IPS-15b (cell line): ENCODE results near the gene RPS6KA5.
A peak's percentile ranks its signal among the peaks of the same experiment; 100 is the strongest.
"Not testable (repeated sequence)": the region's sequence is repeated elsewhere in the genome, so short reads cannot be mapped to it uniquely, and the experiment has no call there.

Source experiments
- H3K27me3 ChIP-seq: one replicate; pipeline ENCODE4 v1.6.1; 2013; ENCODE audit warnings: low read length; ENCODE audit not compliant: control insufficient read depth, insufficient read depth
- H3K36me3 ChIP-seq: one replicate; pipeline ENCODE4 v1.6.1; 2013; ENCODE audit warnings: low read length; ENCODE audit not compliant: control insufficient read depth, insufficient read depth
- H3K4me1 ChIP-seq: one replicate; pipeline ENCODE4 v1.6.1; 2013; ENCODE audit warnings: mild to moderate bottlenecking, low read length; ENCODE audit not compliant: control insufficient read depth, insufficient read depth
- H3K4me3 ChIP-seq: one replicate; pipeline ENCODE4 v1.5.1; 2013; ENCODE audit warnings: low read depth, low read length
- H3K9ac ChIP-seq: one replicate; pipeline ENCODE4 v1.6.1; 2013; ENCODE audit warnings: low read depth, mild to moderate bottlenecking, low read length
- H3K9me3 ChIP-seq: one replicate; pipeline ENCODE4 v1.6.1; 2013; ENCODE audit warnings: mild to moderate bottlenecking, low read length; ENCODE audit not compliant: control insufficient read depth, insufficient read depth

The RPS6KA5 gene

GRCh38 chr14:90837355-90837754 lies 223.1 kb downstream of the RPS6KA5 start:
- Histone ChIP-seq H3K9ac (no peak overlapping the region), H3K9me3 (no peaks in the 10 kb centered on the region), H3K4me3 (no peak overlapping the region), H3K4me1 (no peaks in the 10 kb centered on the region), H3K27me3 (no peaks in the 10 kb centered on the region), H3K36me3 (no peaks in the 10 kb centered on the region)

GRCh38 chr14:90836692-90837063 lies 223.8 kb downstream of the RPS6KA5 start:
- H3K27me3 ChIP-seq, result no peaks in the 10 kb centered on the region
- H3K9ac ChIP-seq, result no peak overlapping the region
- no peak overlapping the region for H3K4me3 ChIP-seq
- H3K9me3 ChIP-seq, result no peaks in the 10 kb centered on the region
- H3K4me1 ChIP-seq, result no peaks in the 10 kb centered on the region
- no peaks in the 10 kb centered on the region for H3K36me3 ChIP-seq

GRCh38 chr14:90831821-90832220 lies 228.6 kb downstream of the RPS6KA5 start:
- H3K36me3 ChIP-seq, result no peaks in the 10 kb centered on the region
- H3K9ac ChIP-seq, result no peak overlapping the region
- H3K9me3 ChIP-seq, result no peaks in the 10 kb centered on the region
- H3K4me1 ChIP-seq, result peaks cover 4% of the 10 kb centered on the region
- no peak overlapping the region for H3K4me3 ChIP-seq
- peaks cover 31% of the 10 kb centered on the region for H3K27me3 ChIP-seq

GRCh38 chr14:90830931-90831701 lies 229.3 kb downstream of the RPS6KA5 start:
- Histone ChIP-seq H3K9me3 (no peaks in the 10 kb centered on the region), H3K4me1 (peaks cover 4% of the 10 kb centered on the region), H3K9ac (no peak overlapping the region), H3K36me3 (no peaks in the 10 kb centered on the region), H3K4me3 (no peak overlapping the region), H3K27me3 (peaks cover 38% of the 10 kb centered on the region)

GRCh38 chr14:90829677-90830076 lies 230.8 kb downstream of the RPS6KA5 start:
- Histone ChIP-seq H3K4me3 (no peak overlapping the region), H3K9me3 (no peaks in the 10 kb centered on the region), H3K4me1 (peaks cover 4% of the 10 kb centered on the region), H3K27me3 (peaks cover 39% of the 10 kb centered on the region), H3K36me3 (no peaks in the 10 kb centered on the region), H3K9ac (no peak overlapping the region)

GRCh38 chr14:90828642-90829487 lies 231.6 kb downstream of the RPS6KA5 start:
- peaks cover 2% of the 10 kb centered on the region for H3K9me3 ChIP-seq
- peaks cover 4% of the 10 kb centered on the region for H3K4me1 ChIP-seq
- peak overlapping the region; percentile 2 for H3K4me3 ChIP-seq
- H3K27me3 ChIP-seq, result peaks cover 39% of the 10 kb centered on the region
- no peak overlapping the region for H3K9ac ChIP-seq
- H3K36me3 ChIP-seq, result no peaks in the 10 kb centered on the region

- no peak overlapping the region for H3K9ac ChIP-seq
- H3K9me3 ChIP-seq, result peaks cover 2% of the 10 kb centered on the region
- H3K4me3 ChIP-seq, result peak overlapping the region; percentile 55
- no peaks in the 10 kb centered on the region for H3K36me3 ChIP-seq
- H3K4me1 ChIP-seq, result peaks cover 4% of the 10 kb centered on the region
- H3K27me3 ChIP-seq, result peaks cover 39% of the 10 kb centered on the region
These were observed 232.4 kb downstream of the RPS6KA5 start for GRCh38 chr14:90827919-90828610.

GRCh38 chr14:90823542-90823941 lies 236.9 kb downstream of the RPS6KA5 start:
- not testable (repeated sequence) for H3K9ac ChIP-seq, H3K36me3 ChIP-seq, H3K4me3 ChIP-seq, H3K4me1 ChIP-seq, H3K9me3 ChIP-seq
- peaks cover 21% of the 10 kb centered on the region for H3K27me3 ChIP-seq

GRCh38 chr14:90820958-90821357 lies 239.5 kb downstream of the RPS6KA5 start:
- Histone ChIP-seq H3K36me3 (no peaks in the 10 kb centered on the region), H3K9ac (no peak overlapping the region), H3K27me3 (peaks cover 12% of the 10 kb centered on the region), H3K4me3 (no peak overlapping the region), H3K4me1 (no peaks in the 10 kb centered on the region), H3K9me3 (peaks cover 6% of the 10 kb centered on the region)

- no peaks in the 10 kb centered on the region for H3K36me3 ChIP-seq
- no peaks in the 10 kb centered on the region for H3K4me1 ChIP-seq
- peaks cover 6% of the 10 kb centered on the region for H3K9me3 ChIP-seq
- H3K4me3 ChIP-seq, result no peak overlapping the region
- H3K27me3 ChIP-seq, result peaks cover 19% of the 10 kb centered on the region
- no peak overlapping the region for H3K9ac ChIP-seq
These were observed 240.6 kb downstream of the RPS6KA5 start for GRCh38 chr14:90819734-90820393.

- Histone ChIP-seq H3K36me3 (no peaks in the 10 kb centered on the region), H3K4me3 (no peak overlapping the region), H3K4me1 (no peaks in the 10 kb centered on the region), H3K9me3 (peaks cover 3% of the 10 kb centered on the region), H3K27me3 (peaks cover 22% of the 10 kb centered on the region), H3K9ac (no peak overlapping the region)
These were observed 241.7 kb downstream of the RPS6KA5 start for GRCh38 chr14:90818715-90819114.
